ENCODE results near the gene HOGA1.

DNA sequence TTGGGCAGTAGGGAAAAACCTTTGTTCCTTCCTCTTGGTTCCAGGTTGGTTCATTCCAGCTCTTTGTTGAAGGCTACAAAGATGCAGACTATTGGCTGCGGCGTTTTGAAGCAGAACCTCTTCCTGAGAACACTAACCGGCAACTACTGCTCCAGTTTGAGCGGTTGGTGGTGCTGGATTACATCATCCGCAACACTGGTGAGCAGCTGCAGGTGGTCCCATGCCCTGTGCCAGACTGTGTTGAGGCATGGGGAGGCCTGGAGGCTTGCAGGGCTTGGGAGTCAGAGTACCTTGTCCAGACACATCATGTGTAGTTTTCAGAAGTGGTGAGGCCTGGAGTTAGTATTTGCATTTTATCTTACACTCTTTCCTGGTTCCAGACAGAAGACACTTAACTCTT, 72.6 kb downstream of the HOGA1 start:
- TF ChIP-seq, protein P1, sequence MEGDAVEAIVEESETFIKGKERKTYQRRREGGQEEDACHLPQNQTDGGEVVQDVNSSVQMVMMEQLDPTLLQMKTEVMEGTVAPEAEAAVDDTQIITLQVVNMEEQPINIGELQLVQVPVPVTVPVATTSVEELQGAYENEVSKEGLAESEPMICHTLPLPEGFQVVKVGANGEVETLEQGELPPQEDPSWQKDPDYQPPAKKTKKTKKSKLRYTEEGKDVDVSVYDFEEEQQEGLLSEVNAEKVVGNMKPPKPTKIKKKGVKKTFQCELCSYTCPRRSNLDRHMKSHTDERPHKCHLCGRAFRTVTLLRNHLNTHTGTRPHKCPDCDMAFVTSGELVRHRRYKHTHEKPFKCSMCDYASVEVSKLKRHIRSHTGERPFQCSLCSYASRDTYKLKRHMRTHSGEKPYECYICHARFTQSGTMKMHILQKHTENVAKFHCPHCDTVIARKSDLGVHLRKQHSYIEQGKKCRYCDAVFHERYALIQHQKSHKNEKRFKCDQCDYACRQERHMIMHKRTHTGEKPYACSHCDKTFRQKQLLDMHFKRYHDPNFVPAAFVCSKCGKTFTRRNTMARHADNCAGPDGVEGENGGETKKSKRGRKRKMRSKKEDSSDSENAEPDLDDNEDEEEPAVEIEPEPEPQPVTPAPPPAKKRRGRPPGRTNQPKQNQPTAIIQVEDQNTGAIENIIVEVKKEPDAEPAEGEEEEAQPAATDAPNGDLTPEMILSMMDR (conservative IDR thresholded peaks at IDR 0.05; ENCODE audit: low read depth, low read length): no peak
- TF ChIP-seq EZH2 (IDR thresholded peaks at IDR 0.05; ENCODE audit: borderline replicate concordance, low read depth, low read length, poor library complexity, severe bottlenecking): no peak

Measured in A673 (cell line).